K562 (cell line): ENCODE results near the gene UBFD1.

Source experiments
- EP300 ChIP-seq: IDR thresholded peaks from 2 replicates; pipeline ENCODE4 v1.6.1; 2012; ENCODE audit warnings: low read length, improper control_type of control experiment
- NFYB ChIP-seq: IDR thresholded peaks from 2 replicates; pipeline ENCODE4 v1.6.1; 2011; ENCODE audit warnings: mild to moderate bottlenecking, moderate library complexity; ENCODE audit not compliant: insufficient read length; ENCODE audit errors: extremely low read depth
- SFPQ ChIP-seq: fragments of 200-400 bp; formaldehyde crosslinking; IDR thresholded peaks from 2 replicates; pipeline ENCODE4 v1.6.1; 2017; ENCODE audit warnings: mild to moderate bottlenecking, low read depth, low read length, moderate library complexity
- ZBTB43 ChIP-seq: sonication (generic); formaldehyde crosslinking; IDR thresholded peaks from 2 replicates; pipeline ENCODE4 v1.8.0; 2023; ENCODE audit warnings: mild to moderate bottlenecking, missing genetic modification reagents
- TF ChIP-seq, protein P1 (sequence below), 3 experiments: IDR thresholded peaks in 2 of 3; conservative IDR thresholded peaks in 1 of 3; 2 replicates each; pipeline ENCODE4 v1.5.1; 2011 to 2012; ENCODE audit warnings: low read length in 3 of 3, mild to moderate bottlenecking in 3 of 3, control low read depth in 2 of 3, improper control_type of control experiment in 1 of 3, inconsistent platforms in 1 of 3, low read depth in 1 of 3, mixed read lengths in 1 of 3, moderate library complexity in 1 of 3; ENCODE audit not compliant: insufficient read depth in 2 of 3

- TF ChIP-seq EP300 = no peak
- no peak for TF ChIP-seq NFYB
- TF ChIP-seq, protein P1, sequence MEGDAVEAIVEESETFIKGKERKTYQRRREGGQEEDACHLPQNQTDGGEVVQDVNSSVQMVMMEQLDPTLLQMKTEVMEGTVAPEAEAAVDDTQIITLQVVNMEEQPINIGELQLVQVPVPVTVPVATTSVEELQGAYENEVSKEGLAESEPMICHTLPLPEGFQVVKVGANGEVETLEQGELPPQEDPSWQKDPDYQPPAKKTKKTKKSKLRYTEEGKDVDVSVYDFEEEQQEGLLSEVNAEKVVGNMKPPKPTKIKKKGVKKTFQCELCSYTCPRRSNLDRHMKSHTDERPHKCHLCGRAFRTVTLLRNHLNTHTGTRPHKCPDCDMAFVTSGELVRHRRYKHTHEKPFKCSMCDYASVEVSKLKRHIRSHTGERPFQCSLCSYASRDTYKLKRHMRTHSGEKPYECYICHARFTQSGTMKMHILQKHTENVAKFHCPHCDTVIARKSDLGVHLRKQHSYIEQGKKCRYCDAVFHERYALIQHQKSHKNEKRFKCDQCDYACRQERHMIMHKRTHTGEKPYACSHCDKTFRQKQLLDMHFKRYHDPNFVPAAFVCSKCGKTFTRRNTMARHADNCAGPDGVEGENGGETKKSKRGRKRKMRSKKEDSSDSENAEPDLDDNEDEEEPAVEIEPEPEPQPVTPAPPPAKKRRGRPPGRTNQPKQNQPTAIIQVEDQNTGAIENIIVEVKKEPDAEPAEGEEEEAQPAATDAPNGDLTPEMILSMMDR (IDR thresholded peaks at IDR 0.05 in 2 of 3, conservative IDR thresholded peaks at IDR 0.05 in 1 of 3; ENCODE audit: insufficient read depth in 2 of 3, low read depth in 1 of 3, low read length in 3 of 3) = no peak
- TF ChIP-seq ZBTB43 (CRISPR knock-in tag) = no peak
- TF ChIP-seq SFPQ = no peak
These were observed 21.6 kb upstream of the UBFD1 start for GRCh38 chr16:23535901-23536300.
